ENCODE data around the gene COL26A1. TPM values are rescaled to one million over a fixed set of nuclear protein-coding genes. Genes with fewer than 3 reads are reported as not detected.

Gene COL26A1
- total and polyA plus RNA-seq, 2 of the 4 experiments (the other 2 are of a cell fraction) = not detected

- H4K91ac ChIP-seq (ENCODE audit: insufficient read depth, low read depth, low read length) = peak overlapping the region; percentile 51; the same call in 1 of the 2 replicates
- no peak overlapping the region for H3K23ac ChIP-seq (ENCODE audit: low read depth, low read length)
- no peak overlapping the region for H2BK120ac ChIP-seq (ENCODE audit: low read depth, low read length)
- no peak overlapping the region for H2BK15ac ChIP-seq (ENCODE audit: low read depth, low read length)
- ChIA-PET CTCF (interaction anchor here (0.6 to 1.1 kb wide), 2 partner anchors 11 to 285 kb away, joined by 3 to 4 read pairs; no protein-coding TSS in a partner anchor), POLR2A (ENCODE audit: unreplicated experiment) (no interaction called here)
- peaks cover 5% of the 10 kb centered on the region for H3K9me3 ChIP-seq (ENCODE audit: control insufficient read depth, insufficient read depth, low read length)
- no peaks in the 10 kb centered on the region for H4K20me1 ChIP-seq (ENCODE audit: insufficient read depth, low read length)
- intact Hi-C loops (cut with micrococcal nuclease) (loop anchor here (1.0 to 5.0 kb wide), 2 partner anchors 177 to 217 kb away; partner anchors contain the start of gene COL26A1), dilution Hi-C loops (cut with HindIII; ENCODE audit: low sequenced_read_pairs, unreplicated experiment) (no loop called here), in situ Hi-C loops (cut with MboI; ENCODE audit: low sequenced_read_pairs) (no loop called here)
- no peak overlapping the region for H3K27ac ChIP-seq (ENCODE audit: insufficient read depth, low read length)
- H3K9me1 ChIP-seq (ENCODE audit: insufficient read depth, low read length) = no peaks in the 10 kb centered on the region
- peak overlapping the region; percentile 83 for H2AFZ ChIP-seq (replicated peaks; ENCODE audit: low read length, poor library complexity)
- no peak overlapping the region for H2BK5ac ChIP-seq (ENCODE audit: low read depth, low read length, poor library complexity, severe bottlenecking)
- no peak overlapping the region for H3K14ac ChIP-seq (replicated peaks; ENCODE audit: low read depth, low read length)
- 25% methylated on average over 1 of the region's 15 CpGs; no CpG with 5 or more reads in 1 of the 2 experiments for WGBS, 2 experiments (ENCODE audit: extremely low coverage in 2 of 2, insufficient read length in 1 of 2)
- peak; percentile 86 for ATAC-seq (ENCODE audit: low read depth)
- no peaks in the 10 kb centered on the region; the same call in 1 of the 2 replicates for H3K27me3 ChIP-seq (ENCODE audit: control insufficient read depth, insufficient read depth, low read length)
- H3K4me2 ChIP-seq (ENCODE audit: low read depth, low read length) = no peak overlapping the region; the same call in 1 of the 2 replicates
- no peaks in the 10 kb centered on the region for H3K36me3 ChIP-seq (ENCODE audit: control insufficient read depth, insufficient read depth, low read length)
- no peak overlapping the region for H3K18ac ChIP-seq (ENCODE audit: low read depth, low read length)
- H3K4ac ChIP-seq (ENCODE audit: low read depth, low read length) = no peak overlapping the region
- BruUV-seq (replicated peaks) = no TSS peak
- peak overlapping the region; percentile 53 for H2AK9ac ChIP-seq (replicated peaks; ENCODE audit: low read depth, low read length, poor library complexity)
- no peak overlapping the region for H2BK20ac ChIP-seq (ENCODE audit: low read depth, low read length)
- peaks cover 12% of the 10 kb centered on the region; the same call in 1 of the 2 replicates for H3K4me1 ChIP-seq (ENCODE audit: control insufficient read depth, insufficient read depth, low read length)
- peak overlapping the region in 1 of 2 experiments; percentile 47; a peak in 1 of 4 replicates for H4K8ac ChIP-seq (ENCODE audit: low read depth in 2 of 2, low read length in 2 of 2)
- H3K4me3 ChIP-seq (ENCODE audit: insufficient read depth, low read depth, low read length) = no peak overlapping the region
- H2AK5ac ChIP-seq (ENCODE audit: low read depth, low read length) = peak overlapping the region; percentile 7; the same call in 1 of the 2 replicates
- no peak for TF ChIP-seq BHLHE40 (IDR thresholded peaks at IDR 0.05; ENCODE audit: low read depth, low read length)
- peak; percentile 76 for TF ChIP-seq CTCF (conservative IDR thresholded peaks at IDR 0.05; ENCODE audit: low read depth, low read length)
- TF ChIP-seq RAD21 (IDR thresholded peaks at IDR 0.05; ENCODE audit: low read length) = peak; percentile 74
- TF ChIP-seq RFX5 (IDR thresholded peaks at IDR 0.05; ENCODE audit: low read depth, low read length) = no peak
- no peak for TF ChIP-seq CEBPB (IDR thresholded peaks at IDR 0.05; ENCODE audit: low read depth, low read length)
- no peak for TF ChIP-seq USF2 (IDR thresholded peaks at IDR 0.05; ENCODE audit: low read depth, low read length)
- TF ChIP-seq POLR2A (IDR thresholded peaks at IDR 0.05; ENCODE audit: low read depth, low read length) = no peak
- no peak for TF ChIP-seq RCOR1 (IDR thresholded peaks at IDR 0.05; ENCODE audit: insufficient replicate concordance, low read length)
- TF ChIP-seq MAFK (IDR thresholded peaks at IDR 0.05; ENCODE audit: low read depth, low read length) = no peak
- peak; percentile 65 for TF ChIP-seq SMC3 (IDR thresholded peaks at IDR 0.05; ENCODE audit: low read depth, low read length)
- peak; percentile 37 for DNase-seq
- peak overlapping the region; percentile 57; the same call in 1 of the 2 replicates for H3K9ac ChIP-seq (ENCODE audit: low read depth, low read length)
- no peaks in the 10 kb centered on the region for H3K79me1 ChIP-seq (ENCODE audit: low read depth in 1 of 2, low read length in 2 of 2)
- H3K56ac ChIP-seq (ENCODE audit: extremely low read depth, insufficient read depth, low read length) = no peak overlapping the region
- no peak overlapping the region for H4K5ac ChIP-seq (ENCODE audit: low read depth, low read length)
These were observed 176.2 kb downstream of the COL26A1 start for GRCh38 chr7:101538596-101539459.
